GM19238 (cell line): ENCODE measurements around the gene PDE6A.

Experiments used
- DNase-seq: peaks from one replicate; pipeline ENCODE4 v3.0.0; 2011; ENCODE audit warnings: low spot score; ENCODE audit not compliant: insufficient read length

Gene PDE6A

DNA sequence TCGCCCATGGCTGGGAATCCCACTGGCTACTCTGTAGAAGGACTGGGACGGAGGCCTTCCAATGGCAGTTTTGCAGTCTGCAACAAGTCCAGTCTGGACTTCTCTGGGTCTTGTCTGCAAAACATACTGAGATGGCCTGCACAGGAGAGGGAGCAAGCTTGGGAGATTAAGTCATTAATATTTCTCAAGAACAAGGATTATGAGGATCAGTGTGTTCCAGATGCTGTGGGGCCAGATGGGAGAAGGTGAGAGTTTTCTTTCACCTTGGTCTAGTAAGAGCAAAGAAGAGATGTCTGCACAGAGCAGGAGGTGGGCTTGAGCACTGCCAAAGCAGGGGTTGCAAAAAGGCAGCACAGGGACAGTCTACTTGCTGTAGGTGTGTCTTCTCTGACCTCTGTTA, at the start of gene PDE6A:
Gene PDE6A, minus strand, starts transcription at position 128 of the 400 bp plus-strand sequence. Its CDS starts 120 bp downstream, at position 8.
- DNase-seq, result no peak

DNA sequence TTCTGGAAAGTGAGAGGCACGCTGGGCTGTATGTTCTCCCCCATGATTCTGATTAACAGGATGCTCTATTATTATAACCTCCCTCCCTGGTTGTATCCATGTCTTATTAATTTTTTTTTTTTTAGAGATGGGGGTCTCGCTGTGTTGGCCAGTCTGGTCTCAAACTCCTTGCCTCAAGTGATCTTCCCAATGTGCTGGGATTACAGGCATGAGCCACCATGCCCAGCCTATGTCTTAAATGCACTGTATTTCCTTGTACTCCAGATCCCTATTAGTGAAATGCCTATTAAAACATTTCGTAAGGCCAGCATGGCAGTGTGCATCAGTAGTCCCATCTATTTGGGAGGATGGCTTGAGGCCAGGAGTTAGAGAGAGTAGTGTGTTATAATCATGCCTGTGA, 48.9 kb upstream of the PDE6A start:
- DNase-seq, result no peak

DNA sequence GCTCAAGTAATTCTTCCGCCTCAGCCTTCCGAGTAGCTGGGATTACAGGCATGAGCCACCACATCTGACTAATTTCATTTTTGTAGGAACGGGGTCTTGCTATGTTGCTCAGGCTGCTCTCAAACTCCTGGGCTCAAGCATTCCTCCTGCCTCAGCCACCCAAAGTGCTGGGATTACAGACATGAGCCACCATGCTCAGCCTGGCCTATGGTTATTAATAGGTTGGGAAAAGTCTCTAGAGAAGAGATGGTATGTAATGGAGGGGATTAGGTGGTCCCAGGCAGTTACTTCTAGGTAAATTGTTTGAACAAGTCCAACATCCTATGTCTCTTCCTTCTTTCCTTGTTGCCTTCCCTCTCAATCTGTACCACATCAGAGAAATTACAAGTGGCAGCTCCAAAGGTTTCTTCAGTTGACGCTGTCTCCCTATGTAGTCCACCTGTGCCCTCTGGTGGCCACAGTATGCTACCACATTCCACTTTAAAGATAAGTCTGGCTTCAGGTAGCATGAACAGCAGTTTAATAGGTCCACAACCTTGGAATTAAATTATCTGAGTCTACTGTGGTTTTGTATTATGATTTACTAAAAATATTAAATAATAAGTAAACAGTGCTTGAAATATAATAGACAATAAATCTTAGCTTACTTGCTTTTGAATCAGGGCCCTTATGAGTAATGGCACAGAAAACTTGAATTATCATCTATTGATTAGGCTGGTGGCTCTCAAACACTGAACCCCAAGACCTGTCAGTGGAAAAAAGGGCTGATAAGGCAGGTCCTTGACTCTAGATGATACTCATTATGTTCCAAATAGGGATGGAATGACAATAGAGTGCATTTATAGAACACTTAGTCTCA, 46.2 kb upstream of the PDE6A start:
- peak; percentile 39 for DNase-seq

DNA sequence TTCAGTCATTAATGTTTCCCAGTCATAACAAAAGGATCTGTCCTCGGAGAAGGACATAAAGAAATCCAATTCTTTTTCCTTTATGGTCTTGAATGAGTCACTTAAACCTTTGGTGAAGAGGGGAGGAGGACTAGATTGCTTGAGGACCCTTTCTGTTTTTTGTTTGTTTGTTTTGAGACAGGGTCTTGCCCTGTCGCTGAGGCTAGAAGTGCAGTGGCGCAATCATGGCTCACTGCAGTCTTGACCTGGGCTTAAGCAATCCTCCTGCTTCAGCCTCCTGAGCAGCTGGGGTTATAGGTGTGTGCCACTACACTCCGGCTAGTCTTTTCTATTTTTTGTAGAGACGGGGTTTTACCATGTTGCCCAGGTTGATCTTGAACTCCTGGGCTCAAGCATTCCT, 43.5 kb upstream of the PDE6A start:
- DNase-seq, result no peak

DNA sequence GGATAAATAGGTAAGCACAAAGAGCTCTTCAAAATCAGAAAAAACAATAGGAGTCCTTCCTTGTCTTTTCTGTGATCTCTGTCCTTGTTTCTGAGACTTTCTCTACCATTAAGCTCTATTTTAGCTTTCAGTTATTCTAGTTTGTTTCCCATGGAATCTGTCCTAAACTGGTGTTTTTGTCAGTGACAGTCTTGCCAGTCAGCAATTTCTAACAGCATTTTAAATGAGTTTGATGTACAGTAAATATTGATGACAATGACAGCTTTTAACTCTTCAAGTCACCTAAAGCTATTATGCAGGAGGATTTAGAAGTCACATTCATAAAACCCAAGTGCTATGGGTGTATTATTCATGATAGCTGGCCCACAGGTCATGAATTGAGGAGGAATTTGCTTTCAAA, 37.9 kb upstream of the PDE6A start:
- DNase-seq, result no peak

DNA sequence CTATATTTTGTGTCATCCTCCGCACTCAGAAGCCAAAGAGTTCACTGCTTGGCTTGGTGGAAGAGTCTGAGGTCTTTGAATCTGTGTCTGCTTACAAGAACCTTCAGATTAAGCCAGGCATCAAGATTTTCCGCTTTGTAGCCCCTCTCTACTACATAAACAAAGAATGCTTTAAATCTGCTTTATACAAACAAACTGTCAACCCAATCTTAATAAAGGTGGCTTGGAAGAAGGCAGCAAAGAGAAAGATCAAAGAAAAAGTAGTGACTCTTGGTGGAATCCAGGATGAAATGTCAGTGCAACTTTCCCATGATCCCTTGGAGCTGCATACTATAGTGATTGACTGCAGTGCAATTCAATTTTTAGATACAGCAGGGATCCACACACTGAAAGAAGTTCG, 36.6 kb upstream of the PDE6A start:
- DNase-seq, result no peak

DNA sequence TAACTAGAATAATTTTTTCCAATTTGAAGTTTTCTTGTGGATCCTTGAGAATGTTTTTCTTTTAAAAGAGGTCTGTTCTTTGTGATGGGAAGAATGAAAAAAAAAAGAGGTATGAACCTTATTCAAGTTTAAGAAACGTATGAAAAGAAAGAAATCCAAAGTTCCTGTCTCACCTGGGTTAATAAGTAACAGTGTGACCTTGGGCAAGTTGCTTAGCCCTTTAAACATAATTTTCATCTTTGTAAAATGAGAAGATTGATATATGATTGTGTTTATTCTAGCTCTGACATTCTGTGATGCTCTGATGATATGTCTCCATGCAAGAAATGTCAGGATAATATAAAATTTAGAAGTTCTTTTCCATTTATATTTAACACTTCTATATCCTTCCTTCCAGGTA, 35.3 kb upstream of the PDE6A start:
- DNase-seq, result no peak

DNA sequence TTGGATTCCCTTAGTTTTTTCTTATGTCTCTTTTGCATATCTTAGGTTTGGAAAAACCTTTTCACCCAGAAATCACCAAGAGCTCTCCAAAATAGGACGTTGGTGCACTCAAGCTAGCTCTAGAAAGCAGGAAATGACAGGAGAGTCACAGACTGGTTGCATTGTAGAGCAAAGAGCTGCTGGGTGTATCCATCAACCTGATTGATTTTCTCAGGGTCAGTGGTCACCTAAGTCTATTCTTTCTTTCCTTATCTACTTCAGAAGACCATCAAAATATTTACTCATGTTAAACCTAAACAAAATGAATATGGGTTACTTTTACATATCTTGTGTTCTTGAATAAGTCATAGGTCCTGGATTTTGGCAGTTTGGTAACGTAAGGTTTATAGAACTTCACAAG, 30.8 kb upstream of the PDE6A start:
- no peak for DNase-seq

DNA sequence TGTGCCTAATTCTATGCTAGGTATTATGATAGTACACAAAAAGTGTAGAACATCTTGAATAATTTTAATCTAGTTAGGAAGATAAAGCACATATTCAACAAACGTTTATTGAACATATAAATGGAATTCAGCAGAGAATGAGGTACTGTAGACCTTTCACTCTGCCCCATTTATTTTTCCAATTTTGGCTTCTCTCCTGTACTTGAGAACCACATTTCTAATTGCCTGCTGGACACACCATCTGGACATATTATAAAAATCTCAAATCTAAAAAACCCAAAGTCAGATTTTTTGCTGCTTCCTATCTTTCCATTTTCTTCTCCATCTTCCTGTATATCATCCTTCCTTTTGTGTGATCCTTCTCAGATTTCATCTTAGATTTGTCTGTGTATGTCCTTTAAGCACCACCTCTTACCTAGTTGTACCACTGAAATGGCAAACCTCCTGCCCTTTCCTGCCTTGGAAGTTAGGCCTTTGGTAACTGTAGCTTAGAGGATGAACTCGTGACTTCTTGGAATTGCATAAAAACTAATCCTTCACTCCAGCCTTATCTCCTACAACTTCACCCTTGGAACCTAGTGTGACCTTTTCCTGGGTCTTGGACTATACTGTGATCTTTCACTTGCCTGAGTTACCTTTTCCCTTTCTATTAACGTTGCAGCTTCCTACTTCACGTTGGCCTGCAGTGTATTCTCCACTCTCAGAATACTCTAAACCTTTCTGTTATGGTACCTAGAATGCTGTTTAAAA, 24.8 kb upstream of the PDE6A start:
- DNase-seq, result no peak

DNA sequence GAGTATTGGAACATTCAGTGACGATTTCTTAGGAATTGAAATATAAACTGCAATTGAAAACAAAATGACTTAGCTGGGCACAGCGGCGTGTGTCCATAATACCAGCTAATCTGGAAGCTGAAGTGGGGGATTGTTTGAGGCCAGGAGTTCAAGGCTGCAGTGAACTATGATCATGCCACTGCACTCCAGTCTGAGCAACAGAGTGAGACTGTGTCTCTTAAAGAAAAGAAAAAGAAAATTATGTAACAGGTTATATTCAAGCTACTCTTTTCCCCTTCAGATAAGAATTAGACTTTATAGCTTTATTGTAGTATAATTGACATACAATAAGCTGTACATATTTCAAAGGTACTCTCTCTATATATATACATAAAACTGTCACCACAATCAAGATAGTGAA, 22.4 kb upstream of the PDE6A start:
- DNase-seq, result no peak

DNA sequence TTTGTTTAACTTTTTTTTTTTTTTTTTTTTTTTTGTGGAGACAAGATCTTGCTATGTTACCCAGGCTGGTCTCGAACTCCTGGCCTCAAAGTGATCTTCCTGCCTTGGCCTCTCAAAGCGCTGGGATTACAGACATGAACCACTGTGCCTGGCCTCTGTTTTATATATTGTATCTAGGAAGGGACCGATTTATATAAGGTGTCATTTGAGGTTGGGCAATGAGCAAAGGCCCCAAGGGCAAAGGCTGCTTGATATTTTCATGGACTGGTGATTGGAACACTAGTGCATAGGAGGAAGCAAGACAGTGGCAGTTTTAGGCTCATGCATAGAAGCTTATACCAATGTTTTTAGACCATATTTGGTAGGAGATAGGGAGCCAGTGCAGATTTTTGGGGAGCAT, 19.1 kb upstream of the PDE6A start:
- no peak for DNase-seq

DNA sequence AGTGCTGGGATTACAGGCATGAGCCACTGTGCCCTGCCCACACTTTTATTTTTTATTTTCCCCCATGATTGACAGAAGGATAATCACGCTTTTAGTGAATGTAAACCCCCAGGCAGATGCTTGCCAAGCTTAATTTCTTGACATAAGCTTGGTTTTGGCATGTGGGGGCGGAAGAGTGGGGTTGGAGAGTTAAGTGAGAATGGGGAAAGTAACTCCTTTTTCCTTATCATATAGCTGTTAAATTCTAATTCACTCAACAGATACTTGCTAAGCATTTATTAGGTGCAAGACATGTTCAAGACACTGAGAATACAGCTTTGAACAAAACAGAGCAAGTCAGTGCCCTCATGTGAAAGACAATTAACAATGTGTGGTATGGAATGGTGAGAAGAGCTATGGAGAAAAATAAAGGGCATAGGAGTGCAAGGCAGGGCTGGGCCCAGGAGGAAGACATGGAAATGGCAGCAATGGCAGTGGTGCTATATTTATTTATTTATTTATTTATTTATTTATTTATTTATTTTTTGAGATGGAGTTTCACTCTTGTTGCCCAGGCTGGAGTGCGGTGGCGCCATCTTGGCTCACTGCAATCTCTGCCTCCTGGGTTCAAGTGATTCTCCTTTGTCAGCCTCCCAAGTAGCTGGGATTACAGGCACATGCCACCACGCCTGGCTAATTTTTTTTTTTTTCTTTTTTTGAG, 18.2 kb upstream of the PDE6A start:
- no peak for DNase-seq

DNA sequence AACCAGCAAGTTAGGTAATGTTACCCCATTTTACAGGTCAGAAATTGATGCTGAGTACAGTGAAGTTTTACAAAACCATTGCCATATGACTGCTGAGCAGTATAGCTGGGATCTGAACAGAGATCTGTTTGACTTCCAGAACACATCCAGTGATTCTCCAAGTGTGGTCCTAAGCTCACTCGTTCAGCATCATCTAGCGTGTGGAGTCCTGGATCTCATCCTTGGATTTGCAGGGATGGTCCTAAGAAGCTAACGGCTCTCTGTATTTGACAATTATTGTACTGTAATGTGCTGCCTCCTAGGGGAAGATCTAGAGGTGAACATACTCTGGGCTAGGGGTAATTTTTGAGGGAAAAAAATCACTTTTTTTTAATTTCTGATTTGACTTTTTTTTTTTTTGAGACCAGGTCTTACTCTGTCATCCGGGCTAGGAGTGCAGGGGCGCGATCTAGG, 17.4 kb upstream of the PDE6A start:
- DNase-seq, result no peak

DNA sequence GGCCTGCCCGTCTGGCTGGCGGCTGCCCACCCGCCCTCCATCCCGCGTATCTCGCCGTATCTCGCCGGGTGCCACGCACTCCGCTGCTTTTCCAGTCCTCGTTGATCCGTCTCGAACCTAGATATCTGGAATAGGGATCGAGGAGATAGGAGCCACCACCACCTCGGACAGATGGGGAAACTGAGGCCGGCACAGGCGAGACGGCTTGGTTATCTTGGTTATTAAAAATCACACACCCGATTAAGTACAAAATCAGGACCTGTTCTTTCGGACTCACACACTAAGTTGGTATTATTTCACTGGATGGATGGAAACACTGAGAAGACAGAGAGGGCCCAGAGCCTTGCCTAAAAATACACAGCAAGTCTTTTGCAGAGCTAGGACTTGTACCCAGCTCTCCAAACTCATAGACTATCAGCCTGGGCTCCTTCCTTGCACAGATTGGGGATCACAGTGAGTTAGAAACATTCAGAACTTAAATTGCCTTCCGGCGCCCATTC, 16.6 kb upstream of the PDE6A start:
- no peak for DNase-seq

DNA sequence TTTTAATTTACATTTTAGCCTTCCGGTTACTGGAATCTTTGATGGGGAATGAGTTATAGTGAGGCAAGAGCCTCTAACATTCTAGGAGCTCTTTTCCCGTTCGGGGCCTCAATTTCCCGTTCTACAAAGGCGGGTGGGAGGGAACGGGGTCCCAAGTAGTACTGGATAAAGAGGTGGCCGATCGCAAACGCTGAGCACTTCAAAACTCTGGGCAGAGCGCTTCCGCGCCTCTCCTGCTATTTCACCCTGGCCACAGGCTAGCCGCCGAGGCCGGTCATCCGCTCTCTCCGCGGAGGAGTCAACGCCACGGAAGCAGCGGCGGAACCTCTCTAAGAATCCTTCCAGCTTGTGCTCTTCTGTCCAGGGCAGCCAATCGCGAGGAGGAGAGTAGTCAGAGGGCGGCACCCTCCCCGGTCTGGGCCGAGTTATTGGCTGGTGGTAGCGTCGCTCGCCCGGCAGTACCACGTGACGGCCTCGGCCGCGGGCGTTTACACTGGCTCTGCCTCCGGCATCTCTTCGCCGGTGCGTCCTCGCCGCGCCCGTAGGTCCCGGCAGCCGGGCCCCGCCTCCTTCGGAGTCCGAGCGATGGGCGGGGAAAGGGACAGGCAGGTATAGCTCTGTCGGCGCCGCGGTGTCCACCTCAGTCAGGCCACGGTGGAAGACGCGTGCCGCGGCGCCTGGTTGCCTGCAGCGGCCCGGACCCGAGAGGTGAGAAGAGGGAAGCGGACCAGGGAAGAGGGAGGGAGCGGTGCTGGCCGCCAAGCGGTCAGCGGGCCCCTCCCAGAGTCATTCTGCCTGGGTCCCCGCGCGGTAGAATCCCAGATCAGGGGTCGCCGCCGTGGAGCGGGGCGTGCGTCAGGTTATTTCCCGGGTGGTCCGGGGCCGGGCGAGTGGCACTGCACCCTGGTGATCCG, 15.9 kb upstream of the PDE6A start, which contains the start of gene SLC26A2:
Gene SLC26A2, plus strand, starts transcription at position 487 of the 914 bp plus-strand sequence. CDS start 16,895 bp downstream, outside the sequence.
- DNase-seq, result peak; percentile 95

DNA sequence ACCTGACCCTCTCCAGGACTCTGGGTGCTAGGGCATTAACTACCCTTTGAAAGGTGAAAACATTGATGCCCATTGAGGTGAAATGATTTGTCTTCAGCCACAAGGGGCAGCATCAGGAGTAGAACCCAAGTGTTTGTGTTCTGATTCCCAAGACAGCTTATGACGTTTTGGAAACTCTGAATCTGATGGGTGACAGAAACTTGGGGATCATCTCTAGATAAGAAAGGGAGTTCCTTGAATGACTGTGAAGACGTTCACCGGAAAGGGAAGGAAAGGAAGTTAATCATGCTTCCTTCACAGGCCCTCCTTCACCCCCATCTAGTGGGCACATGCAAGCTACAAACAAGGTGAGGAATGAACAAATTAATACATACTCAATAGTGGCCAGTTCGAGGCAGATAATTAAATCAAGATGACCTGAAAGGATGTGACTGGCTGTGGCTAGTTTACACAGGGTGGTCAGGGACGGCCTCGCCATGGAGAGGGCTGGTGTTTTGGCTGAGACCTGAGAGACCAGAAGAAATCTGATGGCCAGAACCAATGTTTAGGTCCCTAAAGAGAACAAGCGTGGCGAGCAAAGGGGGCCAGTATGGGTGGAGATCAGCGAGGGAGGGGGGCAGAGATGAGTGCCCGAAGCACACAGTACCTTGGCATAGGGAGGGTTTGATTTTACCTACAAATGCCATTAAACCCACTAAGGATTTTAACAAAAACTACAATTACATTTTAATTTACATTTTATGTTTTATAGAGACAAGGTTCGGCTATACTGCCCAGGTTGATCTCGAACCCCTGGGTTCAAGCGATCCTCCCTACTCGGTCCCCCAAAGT, 15.0 kb upstream of the PDE6A start:
- peak; percentile 29 for DNase-seq

DNA sequence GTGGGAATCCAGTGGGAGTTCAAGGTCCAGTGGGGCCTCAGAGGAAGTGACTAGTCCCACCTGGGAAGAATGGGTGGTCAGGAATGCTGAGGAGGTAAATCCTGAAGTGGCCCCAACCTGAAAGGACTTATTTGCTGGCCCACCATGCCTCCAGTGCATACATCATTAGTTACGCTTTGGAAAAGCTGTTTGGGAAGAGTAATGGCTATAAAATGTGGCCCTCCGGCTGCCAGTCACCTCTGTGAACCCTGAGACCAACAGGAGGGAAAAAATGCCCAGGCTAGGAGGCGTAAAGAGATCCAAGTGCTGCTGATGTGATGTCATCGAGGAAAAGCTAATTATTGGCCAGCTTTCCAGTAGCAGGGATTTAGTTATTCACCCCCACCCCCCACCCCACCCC, 13.3 kb upstream of the PDE6A start:
- no peak for DNase-seq

DNA sequence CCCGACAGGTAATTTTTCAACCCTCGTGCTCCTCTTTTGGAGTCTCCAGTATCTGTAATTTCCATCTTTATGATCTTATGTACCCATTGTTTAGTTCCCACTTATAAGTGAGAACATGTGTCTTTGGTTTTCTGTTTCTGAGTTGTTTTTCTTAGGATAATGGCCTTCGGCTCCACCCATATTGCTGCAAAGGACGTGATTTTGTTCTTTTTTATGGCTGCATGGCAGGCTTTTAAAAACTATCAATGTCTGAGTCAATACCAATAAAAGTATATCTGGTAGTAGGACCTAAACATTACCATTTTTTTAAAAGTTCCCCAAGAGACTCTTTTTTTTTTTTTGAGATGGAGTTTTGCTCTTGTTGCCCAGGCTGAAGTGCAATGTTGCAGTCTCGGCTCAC, 12.1 kb upstream of the PDE6A start:
- no peak for DNase-seq

DNA sequence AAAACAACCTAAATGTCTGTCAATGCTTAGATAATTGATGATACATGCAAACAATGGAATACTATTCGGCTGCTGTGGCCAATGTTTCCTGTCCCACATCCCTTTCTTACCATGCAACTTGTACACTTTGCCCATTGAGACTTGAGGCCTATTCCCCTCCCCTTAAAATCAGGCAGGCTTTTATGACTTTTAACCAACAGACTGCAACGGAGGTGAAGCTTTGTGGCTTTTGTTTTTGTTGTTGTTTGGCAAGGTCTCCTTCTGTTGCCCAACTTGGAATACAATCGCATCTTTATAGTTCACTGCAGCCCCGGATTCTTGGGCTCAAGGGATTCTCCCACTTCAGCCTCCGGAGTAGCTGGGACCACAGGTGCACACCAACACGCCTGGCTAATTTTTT, 10.2 kb upstream of the PDE6A start:
- DNase-seq, result no peak
